Testis (tissue), 3 donors: Measurements from ENCODE around the gene SERPINB8. TPM values are rescaled to one million over a fixed set of nuclear protein-coding genes. Genes with fewer than 3 reads are reported as not detected.

Source experiments
- DNase-seq: peaks from one replicate; pipeline ENCODE4 v3.0.0-alpha.2; 2019
- H3K27ac ChIP-seq, 2 donors: fragments of 200-600 bp; sonication (generic); one replicate each; pipeline ENCODE4 v1.5.1; 2019
- H3K27me3 ChIP-seq: fragments of 200-600 bp; sonication (generic); one replicate; pipeline ENCODE4 v1.5.1; 2019
- H3K36me3 ChIP-seq: fragments of 200-600 bp; sonication (generic); one replicate; pipeline ENCODE4 v1.5.1; 2017; ENCODE audit warnings: low read depth; ENCODE audit errors: missing control alignments
- H3K4me1 ChIP-seq: fragments of 200-600 bp; sonication (generic); one replicate; pipeline ENCODE4 v1.5.1; 2019
- H3K4me3 ChIP-seq, 2 donors: fragments of 200-600 bp; sonication (generic); one replicate each; pipeline ENCODE4 v1.5.1; 2017 to 2019
- H3K9me3 ChIP-seq: fragments of 200-600 bp; sonication (generic); one replicate; pipeline ENCODE4 v1.5.1; 2017
- CTCF ChIP-seq, 3 experiments: fragments of 450-650 bp in 2 of 3; fragments of 200-600 bp in 1 of 3; sonication (generic) in 1 of 3; IDR thresholded peaks; one replicate each; pipeline ENCODE4 v1.5.1; 2016 to 2019; ENCODE audit warnings: antibody characterized with exemption in 3 of 3, mild to moderate bottlenecking in 2 of 3, moderate library complexity in 1 of 3
- POLR2A ChIP-seq: fragments of 450-650 bp; IDR thresholded peaks from one replicate; pipeline ENCODE4 v1.6.1; 2017; ENCODE audit warnings: antibody characterized with exemption, mild to moderate bottlenecking, moderate library complexity
- WGBS, 2 donors: methylation state at CpG; one replicate each; pipeline ENCODE4 v1.1.5; 2018; 5-methylcytosine and 5-hydroxymethylcytosine counted together
- intact Hi-C: fragments of 100-400 bp; cut with DNase I; formaldehyde crosslinking; loops from one replicate; pipeline ENCODE4 v1.15.1; 2023; ENCODE audit warnings: low total_unique reads
- polyA plus RNA-seq: library from polyadenylated mRNA; stranded (reverse); fragments of 350-450 nt; fragmentation: Illumina TruSeq; extraction: RNeasy Lipid Tissue Mini Kit (QIAGEN cat#74804); gene quantifications from one replicate; pipeline ENCODE4 v1.2.3, GENCODE V29; 2014; ENCODE audit warnings: low read depth, low replicate concordance; ENCODE audit not compliant: insufficient read depth
- total RNA-seq, 2 donors: library from RNA; depleted of rRNA; stranded (reverse); fragments of >200 nt; gene quantifications; one replicate each; pipeline ENCODE4 v1.2.3, GENCODE V29; 2016

The SERPINB8 gene
- total and polyA plus RNA-seq, 3 donors from 2014 or later, result 4.9 to 7.2 (median 5.0) TPM

- H3K4me1 ChIP-seq, result no peaks in the 10 kb centered on the region
- H3K27me3 ChIP-seq, result no peaks in the 10 kb centered on the region
- TF ChIP-seq CTCF (IDR thresholded peaks at IDR 0.05) (no peak), POLR2A (no peak)
- DNase-seq, result no peak
- H3K36me3 ChIP-seq, result no peaks in the 10 kb centered on the region
- intact Hi-C loops, result no loop called here
- H3K27ac ChIP-seq, result no peak overlapping the region
- no peaks in the 10 kb centered on the region for H3K9me3 ChIP-seq
- H3K4me3 ChIP-seq, result no peak overlapping the region
These were observed 5.0 kb upstream of the SERPINB8 start for GRCh38 chr18:63964908-63965307.

- no peak overlapping the region for H3K27ac ChIP-seq
- no peak for TF ChIP-seq POLR2A
- no peak for TF ChIP-seq CTCF (IDR thresholded peaks at IDR 0.05)
- 85 to 90% methylated on average over 5 of the region's 5 CpGs for WGBS, 2 donors
- H3K9me3 ChIP-seq, result no peaks in the 10 kb centered on the region
- no peaks in the 10 kb centered on the region for H3K36me3 ChIP-seq
- no peak for DNase-seq
- intact Hi-C loops, result no loop called here
- no peaks in the 10 kb centered on the region for H3K27me3 ChIP-seq
- no peak overlapping the region for H3K4me3 ChIP-seq
- H3K4me1 ChIP-seq, result no peaks in the 10 kb centered on the region
These were observed 4.1 kb upstream of the SERPINB8 start for GRCh38 chr18:63965716-63966330.

GRCh38 chr18:63970809-63971205 is 926 bp downstream of the SERPINB8 start:
- TF ChIP-seq POLR2A (no peak), CTCF (IDR thresholded peaks at IDR 0.05) (no peak)
- H3K4me1 ChIP-seq, result no peaks in the 10 kb centered on the region
- no peaks in the 10 kb centered on the region for H3K27me3 ChIP-seq
- DNase-seq, result peak; percentile 46
- peak overlapping the region; percentile 78 to 81 for H3K4me3 ChIP-seq
- intact Hi-C loops, result no loop called here
- no peaks in the 10 kb centered on the region for H3K9me3 ChIP-seq
- WGBS, 2 donors, result 12 to 15% methylated on average over 18 of the region's 18 CpGs
- H3K27ac ChIP-seq, result peak overlapping the region; percentile 78 to 92
- no peaks in the 10 kb centered on the region for H3K36me3 ChIP-seq

GRCh38 chr18:63971320-63972001 is 1.6 kb downstream of the SERPINB8 start:
- Histone ChIP-seq H3K27ac (peak overlapping the region; percentile 78 to 92), H3K36me3 (no peaks in the 10 kb centered on the region), H3K9me3 (no peaks in the 10 kb centered on the region), H3K4me1 (no peaks in the 10 kb centered on the region), H3K27me3 (no peaks in the 10 kb centered on the region), H3K4me3 (peak overlapping the region in 1 of 2 donors; percentile 78)
- TF ChIP-seq CTCF (IDR thresholded peaks at IDR 0.05) (no peak), POLR2A (no peak)
- 46 to 62% methylated on average over 13 of the region's 13 CpGs for WGBS, 2 donors
- DNase-seq, result no peak
- intact Hi-C loops, result no loop called here

GRCh38 chr18:63972002-63972376 is 2.1 kb downstream of the SERPINB8 start:
- 49 to 66% methylated on average over 5 of the region's 5 CpGs for WGBS, 2 donors
- Histone ChIP-seq H3K4me1 (no peaks in the 10 kb centered on the region), H3K27ac (no peak overlapping the region), H3K4me3 (no peak overlapping the region), H3K36me3 (no peaks in the 10 kb centered on the region), H3K27me3 (no peaks in the 10 kb centered on the region), H3K9me3 (no peaks in the 10 kb centered on the region)
- intact Hi-C loops, result no loop called here
- no peak for TF ChIP-seq CTCF (IDR thresholded peaks at IDR 0.05)
- no peak for TF ChIP-seq POLR2A
- no peak for DNase-seq
